A673 (cell line): ENCODE results near the gene CUBN. TPM values are rescaled to one million over a fixed set of nuclear protein-coding genes. Genes with fewer than 3 reads are reported as not detected.

Source experiments
- BruUV-seq: library from RNA; stranded (reverse); fragments of 400-500 nt; replicated peaks from 2 replicates; lab custom pipeline; 2021; lab: Mats Ljungman, UMichigan
- CTCF ChIA-PET: fragments of 300-600 bp; sonication (Branson Sonifier 250); formaldehyde crosslinking; loops from one replicate; lab custom pipeline; 2022; ENCODE audit warnings: antibody characterized with exemption; lab: Charles Lee
- POLR2A ChIA-PET: fragments of 300-600 bp; sonication (Branson Sonifier 250); formaldehyde crosslinking; loops from one replicate; lab custom pipeline; 2022; ENCODE audit warnings: antibody characterized with exemption; ENCODE audit not compliant: low non-redundant PET; lab: Charles Lee
- DNase-seq: peaks from one replicate; pipeline ENCODE4 v3.0.0-alpha.2; 2015; ENCODE audit warnings: low spot score
- H3K27ac ChIP-seq: fragments of 200-600 bp; sonication (generic); 2 replicates; pipeline ENCODE4 v1.5.1; 2016; ENCODE audit warnings: mixed run types, low read depth, mild to moderate bottlenecking, mixed read lengths, antibody characterized with exemption, low read length; ENCODE audit not compliant: poor library complexity, severe bottlenecking
- H3K27me3 ChIP-seq: fragments of 200-600 bp; sonication (generic); replicated peaks from 2 replicates; pipeline ENCODE4 v1.6.1; 2017; ENCODE audit warnings: mixed run types, low read depth, mild to moderate bottlenecking, mixed read lengths, antibody characterized with exemption, low read length; ENCODE audit not compliant: insufficient read depth, poor library complexity
- H3K36me3 ChIP-seq: fragments of 200-600 bp; sonication (generic); 2 replicates; pipeline ENCODE4 v1.6.1; 2016; ENCODE audit warnings: mixed run types, mild to moderate bottlenecking, mixed read lengths, antibody characterized with exemption, low read length; ENCODE audit not compliant: insufficient read depth, poor library complexity, severe bottlenecking
- H3K4me1 ChIP-seq: fragments of 200-600 bp; sonication (generic); 2 replicates; pipeline ENCODE4 v1.6.1; 2017; ENCODE audit warnings: mixed run types, mild to moderate bottlenecking, mixed read lengths, antibody characterized with exemption, low read length; ENCODE audit not compliant: insufficient read depth, poor library complexity, severe bottlenecking
- H3K4me3 ChIP-seq: fragments of 200-600 bp; sonication (generic); 2 replicates; pipeline ENCODE4 v1.5.1; 2016; ENCODE audit warnings: low read depth, mixed run types, mild to moderate bottlenecking, mixed read lengths, low read length; ENCODE audit not compliant: poor library complexity, severe bottlenecking
- H3K9me3 ChIP-seq: fragments of 200-600 bp; sonication (generic); 2 replicates; pipeline ENCODE4 v1.6.1; 2016; ENCODE audit warnings: mixed run types, low read depth, mild to moderate bottlenecking, mixed read lengths, antibody characterized with exemption, low read length; ENCODE audit not compliant: poor library complexity, severe bottlenecking
- CTCF ChIP-seq: fragments of 300-800, 200-600 bp; sonication (generic); conservative IDR thresholded peaks from 2 replicates; pipeline ENCODE4 v1.5.1; 2017; ENCODE audit warnings: low read depth, mild to moderate bottlenecking, antibody characterized with exemption, low read length, moderate library complexity, mixed read lengths
- EZH2 ChIP-seq: fragments of 200-600 bp; sonication (generic); IDR thresholded peaks from 2 replicates; pipeline ENCODE4 v1.6.1; 2017; ENCODE audit warnings: borderline replicate concordance, low read depth, mild to moderate bottlenecking, mixed read lengths, antibody characterized with exemption, low read length; ENCODE audit not compliant: poor library complexity, severe bottlenecking
- intact Hi-C: fragments of 100-400 bp; cut with micrococcal nuclease; formaldehyde crosslinking; loops from one replicate; pipeline ENCODE4 v1.10.0; 2022; ENCODE audit not compliant: unreplicated experiment
- total RNA-seq: library from RNA; stranded (reverse); gene quantifications from 2 replicates; pipeline ENCODE4 v1.2.3, GENCODE V29; 2021

CUBN gene
- total RNA-seq, 1 experiment from 2014 or later, result 3.4 TPM

- Histone ChIP-seq H3K36me3 (no peaks in the 10 kb centered on the region), H3K4me1 (peaks cover 27% of the 10 kb centered on the region), H3K27me3 (no peaks in the 10 kb centered on the region), H3K27ac (no peak overlapping the region), H3K4me3 (no peak overlapping the region), H3K9me3 (no peaks in the 10 kb centered on the region)
- DNase-seq, result no peak
- no peak for TF ChIP-seq EZH2
- no peak for TF ChIP-seq CTCF
- BruUV-seq, result no TSS peak
- CTCF ChIA-PET, result no interaction called here
- intact Hi-C loops, result no loop called here
- POLR2A ChIA-PET, result no interaction called here
These were observed 86.0 kb downstream of the CUBN start for GRCh38 chr10:17043586-17043985.

- no peaks in the 10 kb centered on the region for H3K36me3 ChIP-seq
- H3K27ac ChIP-seq, result no peak overlapping the region
- H3K4me1 ChIP-seq, result peaks cover 13% of the 10 kb centered on the region
- no TSS peak for BruUV-seq
- POLR2A ChIA-PET, result no interaction called here
- TF ChIP-seq CTCF (no peak), EZH2 (no peak)
- intact Hi-C loops, result no loop called here
- H3K9me3 ChIP-seq, result no peaks in the 10 kb centered on the region
- CTCF ChIA-PET, result no interaction called here
- no peak for DNase-seq
- no peak overlapping the region for H3K4me3 ChIP-seq
- H3K27me3 ChIP-seq, result no peaks in the 10 kb centered on the region
These were observed 87.7 kb downstream of the CUBN start for GRCh38 chr10:17041626-17042520.

- TF ChIP-seq EZH2, result no peak
- TF ChIP-seq CTCF, result no peak
- H3K4me3 ChIP-seq, result no peak overlapping the region
- no peaks in the 10 kb centered on the region for H3K27me3 ChIP-seq
- no peaks in the 10 kb centered on the region for H3K36me3 ChIP-seq
- peaks cover 7% of the 10 kb centered on the region for H3K4me1 ChIP-seq
- no TSS peak for BruUV-seq
- H3K9me3 ChIP-seq, result no peaks in the 10 kb centered on the region
- ChIA-PET POLR2A (no interaction called here), CTCF (no interaction called here)
- no peak overlapping the region for H3K27ac ChIP-seq
- no peak for DNase-seq
- intact Hi-C loops, result no loop called here
These were observed 91.0 kb downstream of the CUBN start for GRCh38 chr10:17038627-17039026.
